Endothelial cell of umbilical vein (primary cell): ENCODE results near the gene HAPLN1. TPM values are rescaled to one million over a fixed set of nuclear protein-coding genes. Genes with fewer than 3 reads are reported as not detected.

Experiments
- BruUV-seq: library from RNA; stranded (reverse); fragments of 400-500 nt; replicated peaks from 2 replicates; lab custom pipeline; 2021; lab: Mats Ljungman, UMichigan
- CTCF ChIA-PET: fragments of 300-600, 350-600 bp; sonication (Branson Sonifier 250); formaldehyde crosslinking; loops from one replicate; lab custom pipeline; 2021; ENCODE audit warnings: antibody characterized with exemption, inconsistent platforms; lab: Charles Lee
- POLR2A ChIA-PET: fragments of 300-600, 350-600 bp; sonication (Branson Sonifier 250); formaldehyde crosslinking; loops from one replicate; lab custom pipeline; 2021; ENCODE audit warnings: antibody characterized with exemption, inconsistent platforms; lab: Charles Lee
- DNase-seq: peaks from one replicate; pipeline ENCODE4 v3.0.0-alpha.2; 2011; ENCODE audit warnings: low read depth, low spot score
- FAIRE-seq: peaks from 2 replicates; lab custom pipeline; 2011; peaks lifted over from hg19 to GRCh38; lab: Jason Lieb, UNC
- H2AFZ ChIP-seq: 2 replicates; pipeline ENCODE4 v1.6.0; 2012; ENCODE audit warnings: low read depth, low read length, control low read depth, inconsistent platforms
- H3K27ac ChIP-seq: 2 replicates; pipeline ENCODE4 v1.5.1; 2011; ENCODE audit warnings: low read depth, mild to moderate bottlenecking, control low read depth, low read length, moderate library complexity; ENCODE audit not compliant: insufficient read depth
- H3K27me3 ChIP-seq, 2 experiments: 2 replicates each; pipeline versions ENCODE4 v1.6.0 to v1.6.1; 2011; ENCODE audit warnings: low read length in 2 of 2, mixed read lengths in 1 of 2; ENCODE audit not compliant: control insufficient read depth in 2 of 2, insufficient read depth in 2 of 2
- H3K36me3 ChIP-seq, 2 experiments: 2 replicates in 1 of 2; 3 replicates in 1 of 2; pipeline ENCODE4 v1.5.1; 2011; ENCODE audit warnings: low read length in 2 of 2, mild to moderate bottlenecking in 1 of 2, moderate library complexity in 1 of 2; ENCODE audit not compliant: control insufficient read depth in 2 of 2, insufficient read depth in 2 of 2; ENCODE audit errors: extremely low read depth in 1 of 2
- H3K4me1 ChIP-seq: 3 replicates; pipeline ENCODE4 v1.5.1; 2011; ENCODE audit warnings: mild to moderate bottlenecking, low read length; ENCODE audit not compliant: control insufficient read depth, insufficient read depth; ENCODE audit errors: extremely low read depth
- H3K4me2 ChIP-seq: 2 replicates; pipeline ENCODE4 v1.6.1; 2011; ENCODE audit warnings: low read length, control low read depth, mixed read lengths; ENCODE audit not compliant: insufficient read depth
- H3K4me3 ChIP-seq, 3 experiments: fragments of 200-600 bp in 1 of 3; sonication (generic), shearing (Covaris generic) in 1 of 3; replicated peaks in 1 of 3; 2 replicates each; pipeline ENCODE4 v1.5.1; 2011 to 2016; ENCODE audit warnings: control low read depth in 3 of 3, low read length in 3 of 3, mild to moderate bottlenecking in 2 of 3, inconsistent platforms in 1 of 3, low read depth in 1 of 3, moderate library complexity in 1 of 3; ENCODE audit not compliant: insufficient read depth in 1 of 3
- H3K79me2 ChIP-seq: 2 replicates; pipeline ENCODE4 v1.6.0; 2012; ENCODE audit warnings: low read length, inconsistent platforms; ENCODE audit not compliant: control insufficient read depth, insufficient read depth
- H3K9ac ChIP-seq: replicated peaks from 2 replicates; pipeline ENCODE3; 2011; ENCODE audit warnings: low read length, control low read depth; ENCODE audit not compliant: insufficient read depth; ENCODE audit errors: extremely low read depth
- H3K9me1 ChIP-seq: replicated peaks from 3 replicates; pipeline ENCODE4 v1.6.0; 2011; ENCODE audit warnings: mild to moderate bottlenecking, low read length; ENCODE audit not compliant: control insufficient read depth, insufficient read depth; ENCODE audit errors: extremely low read depth
- H3K9me3 ChIP-seq: replicated peaks from 2 replicates; pipeline ENCODE4 v1.5.1; 2012; ENCODE audit warnings: low read length, inconsistent platforms; ENCODE audit not compliant: control insufficient read depth, insufficient read depth
- H4K20me1 ChIP-seq: replicated peaks from 2 replicates; pipeline ENCODE3; 2011; ENCODE audit warnings: mild to moderate bottlenecking, low read length; ENCODE audit not compliant: control insufficient read depth, insufficient read depth; ENCODE audit errors: extremely low read depth
- EZH2 ChIP-seq: IDR thresholded peaks from 2 replicates; pipeline ENCODE4 v1.6.1; 2012; ENCODE audit warnings: borderline replicate concordance, low read depth, mild to moderate bottlenecking, moderate library complexity, low read length, inconsistent platforms; ENCODE audit not compliant: severe bottlenecking
- FOS ChIP-seq: IDR thresholded peaks from 2 replicates; pipeline ENCODE4 v1.6.1; 2011; ENCODE audit warnings: mild to moderate bottlenecking, low read length, moderate library complexity, borderline replicate concordance; ENCODE audit not compliant: insufficient read depth
- GATA2 ChIP-seq: IDR thresholded peaks from 2 replicates; pipeline ENCODE4 v1.7.0; 2011; ENCODE audit warnings: low read depth, mild to moderate bottlenecking, moderate library complexity, mixed read lengths, low read length; ENCODE audit not compliant: insufficient read length, insufficient read depth
- JUN ChIP-seq: IDR thresholded peaks from 2 replicates; pipeline ENCODE4 v1.6.1; 2011; ENCODE audit warnings: borderline replicate concordance, low read depth; ENCODE audit not compliant: insufficient read length, insufficient read depth
- MYC ChIP-seq: IDR thresholded peaks from one replicate; pipeline ENCODE4 v1.6.1; 2011; ENCODE audit warnings: mild to moderate bottlenecking, low read depth, low read length
- POLR2A ChIP-seq: IDR thresholded peaks from 2 replicates; pipeline ENCODE4 v1.6.1; 2012; ENCODE audit warnings: low read depth, mild to moderate bottlenecking, control low read depth, low read length
- POLR2AphosphoS5 ChIP-seq: IDR thresholded peaks from 2 replicates; pipeline ENCODE4 v1.6.1; 2012; ENCODE audit warnings: low read depth, mild to moderate bottlenecking, control low read depth, low read length, moderate library complexity; ENCODE audit not compliant: insufficient read depth
- dilution Hi-C: fragments of 300-500 bp; cut with MboI; formaldehyde crosslinking; loops from one replicate; pipeline ENCODE4 v1.15.0; 2019; ENCODE audit warnings: low sequenced_read_pairs; ENCODE audit not compliant: extremely low pct_ligation_motif_present
- intact Hi-C: fragments of 100-400 bp; cut with micrococcal nuclease; formaldehyde crosslinking; loops from one replicate; pipeline ENCODE4 v1.10.0; 2022
- polyA plus RNA-seq, 4 experiments: library from polyadenylated mRNA; depleted of rRNA in 3 of 4; stranded (reverse) in 3 of 4; unstranded in 1 of 4; fragments of >200 nt; gene quantifications; 2 replicates each; pipeline versions ENCODE4 v1.2.1 to v1.2.3, GENCODE V29; 2011 to 2012; ENCODE audit warnings: missing spikeins in 1 of 4
- total RNA-seq: library from RNA; stranded (reverse); gene quantifications from 2 replicates; pipeline ENCODE4 v1.2.3, GENCODE V29; 2021
- TF ChIP-seq, protein P1 (sequence below): IDR thresholded peaks from 2 replicates; pipeline ENCODE4 v1.6.1; 2011; ENCODE audit not compliant: insufficient read depth, insufficient read length
- TF ChIP-seq, protein P2 (sequence below), 2 donors: IDR thresholded peaks; 1 replicate in 1 of 2; 2 replicates in 1 of 2; pipeline ENCODE4 v1.5.1; 2011; ENCODE audit warnings: low read length in 2 of 2, mild to moderate bottlenecking in 2 of 2, moderate library complexity in 2 of 2, control low read depth in 1 of 2, inconsistent platforms in 1 of 2, low read depth in 1 of 2; ENCODE audit not compliant: insufficient read depth in 1 of 2; ENCODE audit errors: extremely low read depth in 1 of 2

The HAPLN1 gene
- total and polyA plus RNA-seq, 2 donors (not counting 3 experiments of a cell fraction or from before 2014, with no cell fraction given), result 0.04 TPM; not detected in 1

DNA sequence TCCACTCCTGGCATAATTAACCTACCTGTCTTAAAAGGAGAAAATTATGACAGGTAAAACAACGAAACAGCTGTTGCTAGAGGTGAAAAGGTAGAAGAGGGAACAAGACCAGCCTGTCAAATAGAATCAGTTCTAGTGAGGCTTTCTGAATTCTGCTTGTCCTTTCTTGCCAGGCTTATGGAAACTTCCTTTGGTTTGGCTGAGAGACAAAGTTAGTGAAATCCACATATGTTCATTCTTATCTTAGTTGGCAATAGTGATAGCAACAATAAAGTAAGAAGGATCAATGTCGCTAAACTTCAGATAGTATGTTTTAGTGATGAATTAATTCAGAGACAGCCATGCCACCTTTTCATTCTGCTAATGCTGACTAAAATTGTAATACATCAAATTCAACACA, 34.4 kb downstream of the HAPLN1 start:
- intact Hi-C loops (no loop called here), dilution Hi-C loops (no loop called here)
- no peaks in the 10 kb centered on the region for H3K4me1 ChIP-seq
- H4K20me1 ChIP-seq, result no peaks in the 10 kb centered on the region
- BruUV-seq, result no TSS peak
- peaks cover 6 to 7% of the 10 kb centered on the region in 2 experiments for H3K27me3 ChIP-seq
- no peak for DNase-seq
- TF ChIP-seq POLR2A (no peak), MYC (no peak), JUN (no peak), POLR2AphosphoS5 (no peak), GATA2 (no peak)
- TF ChIP-seq, protein P1, sequence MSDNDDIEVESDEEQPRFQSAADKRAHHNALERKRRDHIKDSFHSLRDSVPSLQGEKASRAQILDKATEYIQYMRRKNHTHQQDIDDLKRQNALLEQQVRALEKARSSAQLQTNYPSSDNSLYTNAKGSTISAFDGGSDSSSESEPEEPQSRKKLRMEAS, result no peak
- no peaks in the 10 kb centered on the region for H3K36me3 ChIP-seq
- H3K4me2 ChIP-seq, result no peak overlapping the region
- no peak for FAIRE-seq
- no peaks in the 10 kb centered on the region for H3K9me1 ChIP-seq
- H3K9ac ChIP-seq, result no peak overlapping the region
- H3K9me3 ChIP-seq, result no peaks in the 10 kb centered on the region
- no peak overlapping the region for H2AFZ ChIP-seq
- no peak overlapping the region for H3K4me3 ChIP-seq
- ChIA-PET POLR2A (no interaction called here), CTCF (no interaction called here)
- no peak overlapping the region for H3K27ac ChIP-seq
- H3K79me2 ChIP-seq, result no peaks in the 10 kb centered on the region

DNA sequence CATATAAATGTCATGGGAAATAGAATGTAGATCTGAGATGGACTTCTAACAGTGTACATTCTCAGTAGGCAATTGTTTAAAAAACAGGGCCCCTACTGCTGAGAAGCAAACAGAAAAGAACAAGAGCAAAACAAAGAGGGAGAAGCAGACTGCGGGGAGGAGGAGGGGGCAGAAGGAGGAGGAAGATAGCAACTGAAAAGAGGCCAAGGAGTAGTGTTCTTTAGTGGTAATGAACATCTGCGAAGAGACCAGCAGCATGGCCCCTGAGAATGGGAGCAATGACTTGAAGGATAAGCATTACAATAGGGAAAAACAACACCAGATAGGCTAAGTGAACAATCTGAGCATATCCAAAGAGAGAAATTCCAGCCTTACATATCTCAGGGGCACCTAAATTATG, 36.8 kb downstream of the HAPLN1 start:
- Histone ChIP-seq H3K9me1 (no peaks in the 10 kb centered on the region), H3K4me2 (no peak overlapping the region), H3K27ac (no peak overlapping the region), H3K4me1 (no peaks in the 10 kb centered on the region), H2AFZ (no peak overlapping the region), H3K79me2 (no peaks in the 10 kb centered on the region), H3K36me3 (no peaks in the 10 kb centered on the region), H3K9ac (no peak overlapping the region), H3K9me3 (no peaks in the 10 kb centered on the region), H3K27me3 (peaks cover 6 to 7% of the 10 kb centered on the region in 2 experiments), H4K20me1 (no peaks in the 10 kb centered on the region), H3K4me3 (no peak overlapping the region)
- no peak for TF ChIP-seq EZH2
- TF ChIP-seq, protein P1, result no peak
- TF ChIP-seq JUN, result no peak
- TF ChIP-seq FOS, result no peak
- TF ChIP-seq MYC, result no peak
- no peak for TF ChIP-seq POLR2AphosphoS5
- TF ChIP-seq, protein P2, sequence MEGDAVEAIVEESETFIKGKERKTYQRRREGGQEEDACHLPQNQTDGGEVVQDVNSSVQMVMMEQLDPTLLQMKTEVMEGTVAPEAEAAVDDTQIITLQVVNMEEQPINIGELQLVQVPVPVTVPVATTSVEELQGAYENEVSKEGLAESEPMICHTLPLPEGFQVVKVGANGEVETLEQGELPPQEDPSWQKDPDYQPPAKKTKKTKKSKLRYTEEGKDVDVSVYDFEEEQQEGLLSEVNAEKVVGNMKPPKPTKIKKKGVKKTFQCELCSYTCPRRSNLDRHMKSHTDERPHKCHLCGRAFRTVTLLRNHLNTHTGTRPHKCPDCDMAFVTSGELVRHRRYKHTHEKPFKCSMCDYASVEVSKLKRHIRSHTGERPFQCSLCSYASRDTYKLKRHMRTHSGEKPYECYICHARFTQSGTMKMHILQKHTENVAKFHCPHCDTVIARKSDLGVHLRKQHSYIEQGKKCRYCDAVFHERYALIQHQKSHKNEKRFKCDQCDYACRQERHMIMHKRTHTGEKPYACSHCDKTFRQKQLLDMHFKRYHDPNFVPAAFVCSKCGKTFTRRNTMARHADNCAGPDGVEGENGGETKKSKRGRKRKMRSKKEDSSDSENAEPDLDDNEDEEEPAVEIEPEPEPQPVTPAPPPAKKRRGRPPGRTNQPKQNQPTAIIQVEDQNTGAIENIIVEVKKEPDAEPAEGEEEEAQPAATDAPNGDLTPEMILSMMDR (IDR thresholded peaks at IDR 0.05; ENCODE audit: extremely low read depth in 1 of 2, insufficient read depth in 1 of 2, low read depth in 1 of 2, low read length in 2 of 2), result no peak
- no peak for TF ChIP-seq GATA2
- TF ChIP-seq POLR2A, result no peak
- DNase-seq (no peak), FAIRE-seq (no peak)
- ChIA-PET POLR2A (no interaction called here), CTCF (no interaction called here)
- dilution Hi-C loops (no loop called here), intact Hi-C loops (no loop called here)
- BruUV-seq, result no TSS peak
